ENCODE measurements around the gene DDX4.
"Not testable (repeated sequence)": the region's sequence is repeated elsewhere in the genome, so short reads cannot be mapped to it uniquely, and the experiment has no call there.

DDX4 gene

GRCh38 chr5:55724281-55724680 lies 13.6 kb upstream of the DDX4 start:
- no peak for DNase-seq (ENCODE audit: low spot score)

- DNase-seq (ENCODE audit: low spot score), result no peak
Measured at GRCh38 chr5:55731848-55732247, 6.0 kb upstream of the DDX4 start.

GRCh38 chr5:55732585-55732984 lies 5.3 kb upstream of the DDX4 start:
- no peak for DNase-seq (ENCODE audit: low spot score)

- no peak for DNase-seq (ENCODE audit: low spot score)
Measured at GRCh38 chr5:55734658-55735057, 3.2 kb upstream of the DDX4 start.

- DNase-seq (ENCODE audit: low spot score), result no peak
Measured at GRCh38 chr5:55742778-55743177, 4.9 kb downstream of the DDX4 start.

- DNase-seq (ENCODE audit: low spot score), result no peak
Measured at GRCh38 chr5:55747778-55748318, 10.0 kb downstream of the DDX4 start.

- DNase-seq (ENCODE audit: low spot score), result no peak
Measured at GRCh38 chr5:55749387-55749786, 11.5 kb downstream of the DDX4 start.

- no peak for DNase-seq (ENCODE audit: low spot score)
Measured at GRCh38 chr5:55750063-55750462, 12.2 kb downstream of the DDX4 start.

- DNase-seq (ENCODE audit: low spot score), result no peak
Measured at GRCh38 chr5:55750499-55750898, 12.6 kb downstream of the DDX4 start.

GRCh38 chr5:55758231-55758630 lies 20.4 kb downstream of the DDX4 start:
- DNase-seq (ENCODE audit: low spot score), result no peak

GRCh38 chr5:55758714-55759113 lies 20.9 kb downstream of the DDX4 start:
- DNase-seq (ENCODE audit: low spot score), result no peak

GRCh38 chr5:55761721-55762120 lies 23.9 kb downstream of the DDX4 start:
- DNase-seq (ENCODE audit: low spot score), result not testable (repeated sequence)

- DNase-seq (ENCODE audit: low spot score), result no peak
Measured at GRCh38 chr5:55763746-55764420, 26.0 kb downstream of the DDX4 start.

- no peak for DNase-seq (ENCODE audit: low spot score)
Measured at GRCh38 chr5:55768279-55768678, 30.4 kb downstream of the DDX4 start.

- DNase-seq (ENCODE audit: low spot score), result no peak
Measured at GRCh38 chr5:55771175-55771655, 33.4 kb downstream of the DDX4 start.

- DNase-seq (ENCODE audit: low spot score), result no peak
Measured at GRCh38 chr5:55773057-55773456, 35.2 kb downstream of the DDX4 start.

GRCh38 chr5:55777332-55777731 lies 39.5 kb downstream of the DDX4 start:
- DNase-seq (ENCODE audit: low spot score), result no peak

GRCh38 chr5:55800924-55801323 lies 63.1 kb downstream of the DDX4 start:
- DNase-seq (ENCODE audit: low spot score), result no peak

GRCh38 chr5:55808814-55809213 lies 71.0 kb downstream of the DDX4 start:
- not testable (repeated sequence) for DNase-seq (ENCODE audit: low spot score)

- DNase-seq (ENCODE audit: low spot score), result not testable (repeated sequence)
Measured at GRCh38 chr5:55815939-55816338, 78.1 kb downstream of the DDX4 start.

- DNase-seq (ENCODE audit: low spot score), result no peak
Measured at GRCh38 chr5:55816342-55816741, 78.5 kb downstream of the DDX4 start.

- no peak for DNase-seq (ENCODE audit: low spot score)
Measured at GRCh38 chr5:55817030-55817429, 79.2 kb downstream of the DDX4 start.

- DNase-seq (ENCODE audit: low spot score), result no peak
Measured at GRCh38 chr5:55820488-55820887, 82.6 kb downstream of the DDX4 start.

All from HuH-7.5 (cell line).